Loucy (cell line): ENCODE results near the gene SLC6A2.

Source experiments
- EZH2phosphoT487 ChIP-seq: fragments of 200-600 bp; IDR thresholded peaks from 2 replicates; pipeline ENCODE4 v1.6.1; 2018; ENCODE audit warnings: antibody characterized with exemption, mild to moderate bottlenecking, moderate library complexity, borderline replicate concordance
- TF ChIP-seq, protein P1 (sequence below): fragments of 200-600 bp; sonication (generic); conservative IDR thresholded peaks from 2 replicates; pipeline ENCODE4 v1.5.1; 2014; ENCODE audit warnings: mild to moderate bottlenecking, antibody characterized with exemption, low read length

DNA sequence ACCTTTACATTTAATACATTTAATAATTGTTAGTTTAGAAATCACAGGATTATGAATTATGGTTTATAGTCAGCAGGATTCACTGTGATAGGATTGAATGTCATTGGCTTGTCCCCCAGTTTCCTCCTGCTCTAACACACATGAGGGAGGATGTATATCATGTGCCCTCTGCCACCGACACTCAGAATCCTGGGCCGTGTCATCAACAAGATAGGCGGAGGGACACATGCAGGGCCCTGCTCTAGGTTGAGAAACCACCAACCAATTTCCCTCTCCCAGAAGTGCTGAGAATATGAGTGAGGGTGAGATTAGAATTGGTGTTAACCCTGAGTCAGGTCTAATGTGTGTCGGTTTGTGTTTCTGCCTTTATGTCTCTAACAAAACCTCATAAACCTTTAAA, 92.0 kb downstream of the SLC6A2 start:
- TF ChIP-seq, protein P1, sequence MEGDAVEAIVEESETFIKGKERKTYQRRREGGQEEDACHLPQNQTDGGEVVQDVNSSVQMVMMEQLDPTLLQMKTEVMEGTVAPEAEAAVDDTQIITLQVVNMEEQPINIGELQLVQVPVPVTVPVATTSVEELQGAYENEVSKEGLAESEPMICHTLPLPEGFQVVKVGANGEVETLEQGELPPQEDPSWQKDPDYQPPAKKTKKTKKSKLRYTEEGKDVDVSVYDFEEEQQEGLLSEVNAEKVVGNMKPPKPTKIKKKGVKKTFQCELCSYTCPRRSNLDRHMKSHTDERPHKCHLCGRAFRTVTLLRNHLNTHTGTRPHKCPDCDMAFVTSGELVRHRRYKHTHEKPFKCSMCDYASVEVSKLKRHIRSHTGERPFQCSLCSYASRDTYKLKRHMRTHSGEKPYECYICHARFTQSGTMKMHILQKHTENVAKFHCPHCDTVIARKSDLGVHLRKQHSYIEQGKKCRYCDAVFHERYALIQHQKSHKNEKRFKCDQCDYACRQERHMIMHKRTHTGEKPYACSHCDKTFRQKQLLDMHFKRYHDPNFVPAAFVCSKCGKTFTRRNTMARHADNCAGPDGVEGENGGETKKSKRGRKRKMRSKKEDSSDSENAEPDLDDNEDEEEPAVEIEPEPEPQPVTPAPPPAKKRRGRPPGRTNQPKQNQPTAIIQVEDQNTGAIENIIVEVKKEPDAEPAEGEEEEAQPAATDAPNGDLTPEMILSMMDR = no peak
- TF ChIP-seq EZH2phosphoT487 = no peak
